K562 (cell line): ENCODE data around the gene AMFR. TPM values are rescaled to one million over a fixed set of nuclear protein-coding genes. Genes with fewer than 3 reads are reported as not detected.

Experiments used
- CEBPG ChIP-seq, 3 experiments: fragments of 200-800 bp in 1 of 3; sonication (Bioruptor generic) in 1 of 3; sonication (generic) in 1 of 3; formaldehyde crosslinking in 1 of 3; IDR thresholded peaks in 2 of 3; conservative IDR thresholded peaks in 1 of 3; 2 replicates each; pipeline versions ENCODE4 v1.6.1 to v1.8.0; 2016 to 2022; ENCODE audit warnings: missing compliant biosample characterization in 2 of 3, missing genetic modification characterization in 2 of 3, mild to moderate bottlenecking in 1 of 3, missing genetic modification reagents in 1 of 3
- CHD7 ChIP-seq: fragments of 200-600 bp; sonication (generic); IDR thresholded peaks from one replicate; pipeline ENCODE4 v1.6.1; 2012; ENCODE audit warnings: mild to moderate bottlenecking, low read depth, low read length, inconsistent platforms
- E2F4 ChIP-seq: sonication (generic); formaldehyde crosslinking; IDR thresholded peaks from 2 replicates; pipeline ENCODE4 v1.8.0; 2022; ENCODE audit warnings: mild to moderate bottlenecking, low read depth, missing genetic modification reagents
- LEF1 ChIP-seq: fragments of 450-650 bp; IDR thresholded peaks from 2 replicates; pipeline ENCODE4 v1.6.1; 2016; ENCODE audit warnings: mild to moderate bottlenecking
- RBM34 ChIP-seq: fragments of 200-400 bp; formaldehyde crosslinking; IDR thresholded peaks from 2 replicates; pipeline ENCODE4 v1.6.1; 2018; ENCODE audit warnings: low read length, borderline replicate concordance; ENCODE audit not compliant: insufficient read depth
- SMARCA5 ChIP-seq: fragments of 450-650 bp; IDR thresholded peaks from 2 replicates; pipeline ENCODE4 v1.6.1; 2016
- STAT6 ChIP-seq: sonication (generic); formaldehyde crosslinking; IDR thresholded peaks from 2 replicates; pipeline ENCODE4 v1.8.1; 2023; ENCODE audit warnings: mild to moderate bottlenecking, missing genetic modification reagents
- ZNF12 ChIP-seq: sonication (generic); formaldehyde crosslinking; IDR thresholded peaks from 2 replicates; pipeline ENCODE4 v1.4.0; 2020; ENCODE audit warnings: mild to moderate bottlenecking, missing genetic modification reagents
- polyA plus RNA-seq, 8 experiments: library from polyadenylated mRNA; depleted of rRNA in 4 of 8; stranded (reverse) in 5 of 8; unstranded in 3 of 8; fragments of >200 nt; fragmentation: Nextera tagmentation in 2 of 8; fragmentation: Illumina TruSeq in 1 of 8; extraction: Ambion mirVana in 2 of 8; extraction: Trizol in 1 of 8; gene quantifications; 2 replicates each; pipeline versions ENCODE4 v1.2.1 to v1.2.3, GENCODE V29; 2011 to 2014; ENCODE audit warnings: inconsistent platforms in 1 of 8, missing spikeins in 1 of 8
- total RNA-seq, 7 experiments: library from RNA; depleted of rRNA in 6 of 7; stranded (reverse); fragments of >200 nt in 6 of 7; fragmentation: Illumina TruSeq in 2 of 7; extraction: Trizol in 2 of 7; gene quantifications; 2 replicates each; pipeline versions ENCODE4 v1.2.1 to v1.2.3, GENCODE V29; 2011 to 2021; ENCODE audit warnings: low replicate concordance in 1 of 7

The AMFR gene
- total and polyA plus RNA-seq, 9 of the 15 experiments (the other 6 are each of a cell fraction or from before 2014, with no cell fraction given), result 15.6 to 113 (median 58.4) TPM

GRCh38 chr16:56424791-56425438 is 430 bp downstream of the AMFR start (continued):
- no peak for TF ChIP-seq STAT6 (CRISPR knock-in tag)
- TF ChIP-seq RBM34, result no peak
- no peak for TF ChIP-seq SMARCA5
- no peak for TF ChIP-seq ZNF12 (CRISPR knock-in tag)
- TF ChIP-seq CHD7, result no peak
- TF ChIP-seq E2F4, result no peak
- TF ChIP-seq CEBPG (CRISPR knock-in tag; IDR thresholded peaks at IDR 0.05), result no peak
- TF ChIP-seq CEBPG (tag; conservative IDR thresholded peaks at IDR 0.05 in 1 of 2, IDR thresholded peaks at IDR 0.05 in 1 of 2), result no peak
- no peak for TF ChIP-seq LEF1
